ENCODE results near the gene GPR83.
"Not testable (repeated sequence)": the region's sequence is repeated elsewhere in the genome, so short reads cannot be mapped to it uniquely, and the experiment has no call there.

The GPR83 gene

GRCh38 chr11:94400839-94401772 lies at the start of gene GPR83:
TSS of gene GPR83 (minus strand) at chr11:94401419. CDS start at chr11:94401247, 172 bp downstream.
- peak; percentile 12 for ATAC-seq
- DNase-seq: no peak

DNA sequence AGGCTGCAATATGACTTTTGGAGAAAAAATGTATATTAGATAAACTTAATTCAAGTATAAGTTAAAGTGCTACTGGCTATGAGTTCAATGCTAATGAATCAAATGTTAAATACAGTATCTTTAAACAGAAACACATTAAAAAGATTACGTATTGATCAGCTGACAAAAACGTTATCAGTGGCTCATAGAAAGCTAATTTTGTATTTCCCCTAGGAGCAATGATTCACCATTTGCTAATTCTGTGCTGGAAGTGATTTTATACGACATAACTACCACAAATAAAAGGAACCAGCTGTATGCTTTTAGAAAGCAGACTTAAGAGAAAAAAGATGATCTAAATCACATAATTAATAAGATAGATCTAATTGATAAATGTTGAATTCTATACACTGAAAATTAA lies 48.8 kb upstream of the GPR83 start:
- ATAC-seq: no peak
- no peak for DNase-seq

- no peak for DNase-seq
- no peak for ATAC-seq
Measured at GRCh38 chr11:94449437-94449836, 48.2 kb upstream of the GPR83 start.

DNA sequence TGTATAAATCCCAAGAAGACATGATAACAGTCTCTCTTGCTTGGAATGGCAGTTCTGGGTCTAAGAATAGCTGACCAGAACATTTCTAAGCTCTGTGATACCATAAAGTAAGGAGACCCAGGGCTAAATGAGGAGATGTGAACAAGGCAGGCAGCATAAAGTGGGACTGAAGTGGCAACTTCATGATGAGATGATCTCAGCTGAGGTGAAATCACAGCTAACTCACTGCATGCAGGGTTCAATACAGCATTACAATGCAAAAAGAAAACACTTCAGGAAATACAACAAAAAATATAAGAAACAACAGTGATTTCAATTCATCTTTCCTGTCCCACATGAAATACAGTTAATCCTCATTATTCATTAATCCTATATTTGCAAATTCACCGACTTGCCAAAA lies 47.8 kb upstream of the GPR83 start:
- ATAC-seq (no peak), DNase-seq (no peak)

- DNase-seq (no peak), ATAC-seq (no peak)
Measured at GRCh38 chr11:94447149-94447548, 45.9 kb upstream of the GPR83 start.

GRCh38 chr11:94445641-94446040 lies 44.4 kb upstream of the GPR83 start:
- ATAC-seq (no peak), DNase-seq (no peak)

DNA sequence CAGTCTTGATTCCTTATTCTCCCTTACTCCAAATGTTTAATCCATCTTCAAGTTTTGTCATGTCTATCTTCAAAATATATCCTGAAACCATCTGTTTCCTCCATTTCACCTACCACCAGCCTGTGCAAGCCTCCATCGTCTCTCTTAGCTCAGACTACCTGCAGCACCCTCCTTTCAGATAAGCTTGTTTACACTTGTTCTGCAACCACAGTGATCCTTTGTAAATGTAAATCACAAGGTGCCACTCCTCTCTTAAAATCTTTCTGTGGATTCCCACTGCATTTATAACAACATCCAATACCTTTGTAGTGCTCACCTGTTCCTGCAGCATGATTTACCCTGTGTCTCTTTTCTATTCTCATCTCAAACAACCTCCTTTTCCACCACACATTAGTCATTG lies 31.8 kb upstream of the GPR83 start:
- ATAC-seq: no peak

GRCh38 chr11:94424662-94425061 lies 23.4 kb upstream of the GPR83 start:
- DNase-seq (no peak), ATAC-seq (no peak)

More for the DNA sequence above, 31.8 kb upstream of the GPR83 start:
- no peak for DNase-seq

DNA sequence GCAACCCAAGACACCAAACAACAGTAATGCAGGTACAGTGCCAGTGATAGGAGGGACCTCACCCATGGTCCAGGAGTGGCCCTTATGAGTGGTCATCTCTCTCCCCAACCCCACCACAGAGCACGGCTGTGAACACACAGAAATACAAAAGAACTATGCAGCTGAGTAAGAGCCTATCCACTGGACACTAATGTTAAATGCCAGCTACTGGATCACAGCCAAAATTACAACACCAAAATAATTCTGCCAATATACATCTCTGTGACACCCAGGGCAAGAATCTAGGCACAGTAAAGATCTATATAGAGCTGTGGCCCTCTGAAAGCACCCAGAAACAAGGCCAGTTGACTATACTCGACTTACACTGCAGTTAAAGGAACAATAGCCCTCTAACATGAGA lies 22.8 kb upstream of the GPR83 start:
- no peak for ATAC-seq
- no peak for DNase-seq

GRCh38 chr11:94423507-94423906 lies 22.3 kb upstream of the GPR83 start:
- DNase-seq: no peak
- no peak for ATAC-seq

GRCh38 chr11:94418123-94418765 lies 17.0 kb upstream of the GPR83 start:
- no peak for ATAC-seq

GRCh38 chr11:94417386-94417987 lies 16.3 kb upstream of the GPR83 start:
- DNase-seq: no peak

More at GRCh38 chr11:94418123-94418765, 17.0 kb upstream of the GPR83 start:
- no peak for DNase-seq

DNA sequence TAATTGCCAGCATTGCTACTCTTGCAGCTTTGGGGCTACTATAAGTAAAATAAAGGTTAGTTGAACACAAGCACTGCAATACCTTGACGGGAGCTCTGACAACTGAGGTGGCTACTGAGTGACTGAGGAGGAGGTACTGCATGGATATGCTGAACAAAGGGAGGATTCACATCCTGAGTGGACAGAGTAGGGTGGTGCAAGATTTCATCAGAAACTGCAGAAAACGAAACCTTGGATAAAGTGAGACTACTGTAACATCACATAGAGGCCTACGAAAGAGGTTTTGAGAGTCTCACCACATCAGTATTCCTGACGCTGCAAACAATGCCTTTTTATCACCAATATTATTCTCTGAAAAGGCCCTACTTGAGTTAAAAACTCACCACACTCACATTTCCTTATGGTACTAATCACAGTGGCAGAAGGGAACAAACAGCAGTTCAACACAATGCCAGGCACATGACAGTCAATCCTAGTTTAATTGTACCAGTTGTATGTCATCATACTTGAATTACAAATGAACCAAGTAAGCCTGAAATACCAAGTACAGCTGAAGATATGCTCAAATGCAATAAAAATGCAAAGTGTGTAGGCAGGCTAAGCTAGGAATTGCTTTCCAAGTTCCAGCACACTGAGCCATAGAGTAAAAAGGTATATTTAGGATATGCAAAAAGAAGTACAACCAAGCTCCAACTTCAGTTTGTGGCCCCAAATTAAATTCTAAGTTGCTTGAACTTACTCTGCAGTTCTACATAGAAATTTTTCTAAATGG lies 4.0 kb upstream of the GPR83 start:
- ATAC-seq (no peak), DNase-seq (no peak)

More at GRCh38 chr11:94417386-94417987, 16.3 kb upstream of the GPR83 start:
- no peak for ATAC-seq

GRCh38 chr11:94402355-94402754 lies 1.1 kb upstream of the GPR83 start:
- DNase-seq: no peak
- no peak for ATAC-seq

DNA sequence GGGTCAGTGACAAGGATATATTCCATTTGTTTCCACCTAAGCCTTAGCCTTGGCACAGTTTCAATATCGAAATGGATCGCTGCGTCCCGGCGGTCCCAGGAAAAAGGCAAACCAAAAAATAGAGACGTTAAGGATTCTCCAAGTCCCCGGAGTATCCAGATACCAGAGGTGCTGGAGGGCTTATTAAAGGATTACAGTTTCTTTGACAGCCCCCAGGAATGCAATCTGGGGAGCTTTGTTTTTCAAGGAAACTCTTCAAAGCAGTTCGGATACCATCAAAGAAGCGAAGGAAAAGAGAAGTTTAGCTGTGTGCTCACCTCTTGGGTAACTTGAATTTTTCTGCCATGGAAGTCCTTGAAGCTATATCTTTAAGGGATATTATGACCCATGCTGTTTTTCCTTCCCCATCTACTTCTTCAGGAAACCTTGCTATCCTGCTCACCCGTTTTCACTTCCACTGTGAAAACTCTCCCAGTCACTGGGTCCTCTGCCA lies 600 bp upstream of the GPR83 start:
- no peak for ATAC-seq
- no peak for DNase-seq

GRCh38 chr11:94400457-94400838 lies 771 bp downstream of the GPR83 start:
- ATAC-seq (no peak), DNase-seq (no peak)

- no peak for ATAC-seq
Measured at GRCh38 chr11:94400050-94400449, 1.2 kb downstream of the GPR83 start.

GRCh38 chr11:94398101-94398500 lies 3.1 kb downstream of the GPR83 start:
- DNase-seq: no peak
- no peak for ATAC-seq

More at GRCh38 chr11:94400050-94400449, 1.2 kb downstream of the GPR83 start:
- DNase-seq: no peak

GRCh38 chr11:94396282-94396681 lies 4.9 kb downstream of the GPR83 start:
- ATAC-seq: no peak

GRCh38 chr11:94391937-94392336 lies 9.3 kb downstream of the GPR83 start:
- not testable (repeated sequence) for ATAC-seq, DNase-seq

More at GRCh38 chr11:94396282-94396681, 4.9 kb downstream of the GPR83 start:
- DNase-seq: no peak

GRCh38 chr11:94379613-94380012 lies 21.6 kb downstream of the GPR83 start:
- ATAC-seq: no peak

DNA sequence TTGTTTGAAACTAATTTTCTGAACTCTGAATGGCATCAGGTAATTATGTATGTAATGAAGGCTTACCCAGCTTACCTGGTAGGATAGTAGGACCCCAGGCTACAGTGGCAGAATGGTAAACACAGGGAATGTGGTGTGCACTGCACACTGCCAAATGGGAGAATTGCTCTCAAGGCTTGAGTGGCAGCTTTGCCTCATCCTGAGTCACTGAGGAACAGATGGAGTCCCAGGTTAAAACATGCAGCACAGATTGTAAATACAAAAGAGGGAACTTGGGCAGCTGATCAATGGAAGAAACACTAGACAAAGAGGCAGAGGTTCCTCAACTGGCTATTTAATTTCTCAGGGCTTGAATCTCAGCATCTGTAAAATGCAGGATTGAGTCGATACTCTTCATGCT lies 24.4 kb downstream of the GPR83 start:
- ATAC-seq (no peak), DNase-seq (no peak)

More at GRCh38 chr11:94379613-94380012, 21.6 kb downstream of the GPR83 start:
- no peak for DNase-seq
